DMS 273 (cell line): ENCODE data around the gene ACOXL.

ENCODE experiments used
- DNase-seq: peaks from one replicate; lab custom pipeline; 2025; ENCODE audit not compliant: unreplicated experiment; lab: John Stamatoyannopoulos, UW

Gene ACOXL

GRCh38 chr2:110790907-110791306 is 58.5 kb downstream of the ACOXL start:
- DNase-seq = no peak

- no peak for DNase-seq
These were observed 59.1 kb downstream of the ACOXL start for GRCh38 chr2:110791435-110791834.

- DNase-seq = no peak
These were observed 60.7 kb downstream of the ACOXL start for GRCh38 chr2:110793034-110793433.

GRCh38 chr2:110794390-110794789 is 62.0 kb downstream of the ACOXL start:
- no peak for DNase-seq

- DNase-seq = no peak
These were observed 62.6 kb downstream of the ACOXL start for GRCh38 chr2:110794951-110795350.

GRCh38 chr2:110796716-110797301 is 64.4 kb downstream of the ACOXL start:
- no peak for DNase-seq

- no peak for DNase-seq
These were observed 67.0 kb downstream of the ACOXL start for GRCh38 chr2:110799376-110799775.

GRCh38 chr2:110800611-110801402 is 68.4 kb downstream of the ACOXL start:
- no peak for DNase-seq

GRCh38 chr2:110802208-110802932 is 70.0 kb downstream of the ACOXL start:
- DNase-seq = no peak

- no peak for DNase-seq
These were observed 72.1 kb downstream of the ACOXL start for GRCh38 chr2:110804433-110804832.

- DNase-seq = no peak
These were observed 72.5 kb downstream of the ACOXL start for GRCh38 chr2:110804915-110805314.

- no peak for DNase-seq
These were observed 73.6 kb downstream of the ACOXL start for GRCh38 chr2:110805894-110806452.

- DNase-seq = peak; percentile 84
These were observed 75.1 kb downstream of the ACOXL start for GRCh38 chr2:110807522-110807921.

GRCh38 chr2:110810404-110810803 is 78.0 kb downstream of the ACOXL start:
- no peak for DNase-seq

- no peak for DNase-seq
These were observed 80.6 kb downstream of the ACOXL start for GRCh38 chr2:110812726-110813645.

GRCh38 chr2:110813896-110814295 is 81.5 kb downstream of the ACOXL start:
- no peak for DNase-seq

GRCh38 chr2:110815938-110816337 is 83.6 kb downstream of the ACOXL start:
- no peak for DNase-seq

- no peak for DNase-seq
These were observed 84.3 kb downstream of the ACOXL start for GRCh38 chr2:110816404-110817365.

- DNase-seq = peak; percentile 30
These were observed 86.6 kb downstream of the ACOXL start for GRCh38 chr2:110818767-110819481.
